Gastrocnemius medialis (tissue), 4 donors: Measurements from ENCODE around the gene TGDS.

Experiments
- POLR2A ChIP-seq, 2 donors: fragments of 450-650 bp; IDR thresholded peaks; one replicate each; pipeline ENCODE4 v1.6.1; 2017; ENCODE audit warnings: antibody characterized with exemption in 2 of 2, mild to moderate bottlenecking in 2 of 2, moderate library complexity in 2 of 2
- TF ChIP-seq, protein P1 (sequence below), 5 experiments: fragments of 450-650 bp in 3 of 5; fragments of 200-600 bp in 2 of 5; sonication (generic) in 2 of 5; IDR thresholded peaks in 4 of 5; conservative IDR thresholded peaks in 1 of 5; 1 replicate in 4 of 5; 2 replicates in 1 of 5; pipeline ENCODE4 v1.5.1; 2016 to 2019; ENCODE audit warnings: antibody characterized with exemption in 5 of 5, mild to moderate bottlenecking in 3 of 5, moderate library complexity in 3 of 5

DNA sequence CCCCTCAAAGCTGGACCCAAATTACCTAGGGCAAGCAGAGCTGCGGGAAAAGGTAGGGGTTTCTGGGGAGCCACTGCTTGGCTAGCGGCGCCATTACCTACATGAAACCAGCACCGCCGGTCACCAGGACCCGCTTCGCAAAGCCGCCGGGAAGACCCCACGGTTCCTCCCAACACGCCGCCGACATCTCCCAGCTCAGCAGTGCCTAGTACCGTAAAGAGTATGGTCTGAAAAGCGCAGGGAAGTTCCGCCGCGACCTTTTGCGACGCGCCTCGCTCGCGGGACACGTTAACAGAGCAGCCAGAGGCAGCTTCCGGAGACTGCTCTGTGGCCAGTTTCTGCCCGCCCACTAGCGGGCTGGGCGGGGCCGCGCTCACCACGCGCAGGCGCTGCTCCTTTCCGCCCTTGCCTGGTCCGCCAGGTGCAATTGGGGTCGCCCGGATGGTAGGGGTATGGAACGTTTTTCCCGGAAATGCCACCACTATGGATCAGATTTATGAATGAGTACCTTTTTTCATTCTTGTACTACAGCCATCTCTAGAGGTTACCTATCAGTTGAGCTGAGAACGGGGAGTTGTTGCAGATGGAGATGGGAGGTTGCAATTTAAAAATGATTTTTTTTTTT lies at the start of gene TGDS:
- TF ChIP-seq, protein P1, sequence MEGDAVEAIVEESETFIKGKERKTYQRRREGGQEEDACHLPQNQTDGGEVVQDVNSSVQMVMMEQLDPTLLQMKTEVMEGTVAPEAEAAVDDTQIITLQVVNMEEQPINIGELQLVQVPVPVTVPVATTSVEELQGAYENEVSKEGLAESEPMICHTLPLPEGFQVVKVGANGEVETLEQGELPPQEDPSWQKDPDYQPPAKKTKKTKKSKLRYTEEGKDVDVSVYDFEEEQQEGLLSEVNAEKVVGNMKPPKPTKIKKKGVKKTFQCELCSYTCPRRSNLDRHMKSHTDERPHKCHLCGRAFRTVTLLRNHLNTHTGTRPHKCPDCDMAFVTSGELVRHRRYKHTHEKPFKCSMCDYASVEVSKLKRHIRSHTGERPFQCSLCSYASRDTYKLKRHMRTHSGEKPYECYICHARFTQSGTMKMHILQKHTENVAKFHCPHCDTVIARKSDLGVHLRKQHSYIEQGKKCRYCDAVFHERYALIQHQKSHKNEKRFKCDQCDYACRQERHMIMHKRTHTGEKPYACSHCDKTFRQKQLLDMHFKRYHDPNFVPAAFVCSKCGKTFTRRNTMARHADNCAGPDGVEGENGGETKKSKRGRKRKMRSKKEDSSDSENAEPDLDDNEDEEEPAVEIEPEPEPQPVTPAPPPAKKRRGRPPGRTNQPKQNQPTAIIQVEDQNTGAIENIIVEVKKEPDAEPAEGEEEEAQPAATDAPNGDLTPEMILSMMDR (IDR thresholded peaks at IDR 0.05 in 4 of 5, conservative IDR thresholded peaks at IDR 0.05 in 1 of 5) = peak in 2 of 5 experiments; percentile 39 to 42
- peak; percentile 75 to 76 for TF ChIP-seq POLR2A (IDR thresholded peaks at IDR 0.05)
